Spinal cord (tissue), 10 donors: ENCODE measurements around the gene IMMP2L. TPM values are rescaled to one million over a fixed set of nuclear protein-coding genes. Genes with fewer than 3 reads are reported as not detected.
A peak's percentile ranks its signal among the peaks of the same experiment; 100 is the strongest.

Source experiments
- DNase-seq, 6 donors: peaks; one replicate each; pipeline versions ENCODE4 v3.0.0 to v3.0.0-alpha.2; 2013 to 2015; ENCODE audit warnings: low spot score in 6 of 6, low read depth in 4 of 6
- H3K27ac ChIP-seq: one replicate; pipeline ENCODE4 v1.5.1; 2013; ENCODE audit warnings: low read depth, low read length, control low read depth
- H3K27me3 ChIP-seq: one replicate; pipeline ENCODE4 v1.6.1; 2013; ENCODE audit warnings: low read length; ENCODE audit not compliant: control insufficient read depth, insufficient read depth
- H3K36me3 ChIP-seq: one replicate; pipeline ENCODE4 v1.6.1; 2013; ENCODE audit warnings: low read length; ENCODE audit not compliant: control insufficient read depth, insufficient read depth
- H3K4me1 ChIP-seq: one replicate; pipeline ENCODE4 v1.6.1; 2013; ENCODE audit warnings: low read length; ENCODE audit not compliant: control insufficient read depth, insufficient read depth
- H3K4me3 ChIP-seq: one replicate; pipeline ENCODE4 v1.5.1; 2013; ENCODE audit warnings: low read depth, low read length, control low read depth
- H3K9me3 ChIP-seq: one replicate; pipeline ENCODE4 v1.6.1; 2013; ENCODE audit warnings: low read length; ENCODE audit not compliant: control insufficient read depth, insufficient read depth
- WGBS: methylation state at CpG from one replicate; pipeline ENCODE4 v1.1.5; 2013; ENCODE audit warnings: missing lambda C conversion rate; ENCODE audit not compliant: insufficient coverage; 5-methylcytosine and 5-hydroxymethylcytosine counted together
- polyA plus RNA-seq, 2 donors: library from polyadenylated mRNA; unstranded; fragments of 120-200 nt; gene quantifications; one replicate each; pipeline ENCODE4 v1.2.1, GENCODE V29; 2013; ENCODE audit not compliant: insufficient read length in 2 of 2
- total RNA-seq, 2 donors: library from RNA; depleted of rRNA in 1 of 2; stranded (reverse); fragments of 120-200 nt in 1 of 2; fragments of >200 nt in 1 of 2; gene quantifications; one replicate each; pipeline versions ENCODE4 v1.2.3 to v1.2.4, GENCODE V29; 2013 to 2014
- donor health status: healthy.

IMMP2L gene
- total and polyA plus RNA-seq, 4 donors: 14.8 to 26.8 (median 17.4) TPM

DNA sequence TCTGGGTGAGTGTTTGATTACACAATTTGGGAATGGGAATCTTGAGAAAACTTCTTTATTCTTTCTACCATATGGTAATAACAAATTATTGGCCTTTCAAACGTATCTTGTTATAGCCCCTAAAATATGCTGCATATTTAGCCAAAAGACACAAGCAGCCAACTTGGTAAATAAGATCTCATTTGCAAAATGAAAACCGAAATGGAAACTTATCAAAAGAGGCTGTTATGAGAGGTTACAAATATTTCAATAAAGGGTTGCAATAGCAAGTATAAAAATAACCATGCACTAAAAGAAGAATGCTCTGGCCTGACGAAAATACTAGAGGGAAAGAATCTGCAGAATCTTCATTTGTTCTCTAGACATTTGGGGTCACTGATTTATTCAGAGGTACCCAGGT lies 730.9 kb downstream of the IMMP2L start:
- WGBS: no CpG with 5 or more reads among the region's 3 CpGs

DNA sequence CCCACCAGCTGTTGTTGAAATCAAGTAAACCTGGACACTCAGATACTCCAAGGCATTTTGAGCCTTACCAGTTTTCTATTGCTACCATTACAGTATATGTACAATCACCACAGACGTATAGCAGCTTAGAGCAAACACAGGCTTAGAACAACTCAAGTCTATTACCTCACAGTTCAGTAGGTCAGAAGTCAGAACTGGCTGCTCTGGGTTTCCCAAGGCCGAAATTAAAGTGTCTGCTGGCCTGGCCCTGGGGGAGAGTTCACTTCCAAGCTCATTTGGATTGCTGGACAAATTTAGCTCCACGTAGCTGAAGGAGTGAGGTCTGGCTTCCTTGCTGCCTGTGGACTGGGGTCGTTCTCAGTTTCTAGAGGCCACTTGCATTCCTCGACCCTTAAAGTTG lies 731.5 kb downstream of the IMMP2L start:
- no peak for DNase-seq
- Histone ChIP-seq H3K27ac (no peak overlapping the region), H3K9me3 (no peaks in the 10 kb centered on the region), H3K36me3 (no peaks in the 10 kb centered on the region), H3K27me3 (no peaks in the 10 kb centered on the region), H3K4me3 (no peak overlapping the region), H3K4me1 (no peaks in the 10 kb centered on the region)
- 86% methylated on average over 5 of the region's 5 CpGs for WGBS

More for the DNA sequence above, 730.9 kb downstream of the IMMP2L start:
- no peak overlapping the region for H3K27ac ChIP-seq
- no peaks in the 10 kb centered on the region for H3K9me3 ChIP-seq
- no peaks in the 10 kb centered on the region for H3K36me3 ChIP-seq
- H3K4me3 ChIP-seq: no peak overlapping the region
- H3K4me1 ChIP-seq: no peaks in the 10 kb centered on the region
- H3K27me3 ChIP-seq: no peaks in the 10 kb centered on the region
- DNase-seq: no peak

DNA sequence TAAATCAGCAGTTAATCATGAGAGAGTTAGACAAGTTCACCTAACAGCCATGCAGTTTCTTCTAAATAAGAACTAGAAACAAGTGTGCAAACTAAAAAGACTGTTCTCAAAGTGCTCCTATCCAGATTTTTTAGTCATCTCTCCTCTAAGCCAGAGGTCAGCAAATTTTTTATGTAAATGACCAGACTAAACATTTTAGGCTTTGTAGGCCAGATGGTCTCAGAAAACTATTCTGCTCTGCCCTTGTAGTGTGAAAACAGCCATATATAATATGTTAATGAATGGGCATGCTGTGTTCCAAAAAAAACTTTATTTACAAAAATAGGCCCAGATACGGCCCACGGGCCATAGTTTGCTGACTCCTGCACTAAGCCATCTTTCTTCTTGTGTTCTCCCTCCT lies 734.4 kb downstream of the IMMP2L start:
- no peak for DNase-seq
- Histone ChIP-seq H3K4me3 (no peak overlapping the region), H3K27ac (no peak overlapping the region), H3K27me3 (no peaks in the 10 kb centered on the region), H3K36me3 (no peaks in the 10 kb centered on the region), H3K9me3 (no peaks in the 10 kb centered on the region), H3K4me1 (no peaks in the 10 kb centered on the region)
- no CpG with 5 or more reads among the region's 2 CpGs for WGBS

DNA sequence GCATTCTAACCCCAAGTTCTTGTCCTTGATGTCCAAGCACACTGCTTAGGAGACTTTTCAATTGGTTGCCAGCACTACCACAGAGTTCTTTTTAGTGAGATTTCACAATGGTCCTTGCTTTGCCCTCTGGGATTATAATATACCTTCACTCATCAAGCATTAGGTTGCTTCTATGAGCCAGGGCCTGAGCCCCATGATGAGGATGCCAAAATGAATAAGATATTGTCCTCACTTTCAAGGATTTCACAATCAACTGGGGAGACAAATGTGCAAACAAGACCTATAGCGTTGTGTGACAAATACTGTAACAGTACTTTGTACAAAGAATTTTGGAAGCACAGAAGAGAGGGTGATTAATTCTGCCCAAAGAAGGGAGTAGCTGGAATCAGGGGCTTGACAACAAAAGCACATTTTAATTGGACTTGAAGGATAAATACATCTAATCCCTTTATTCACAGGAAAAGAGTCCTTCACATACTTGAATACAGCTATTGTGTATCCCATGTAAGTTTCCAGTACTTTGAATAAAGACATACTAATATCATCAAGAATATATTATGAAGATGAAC lies 734.9 kb downstream of the IMMP2L start:
- H3K27ac ChIP-seq: no peak overlapping the region

DNA sequence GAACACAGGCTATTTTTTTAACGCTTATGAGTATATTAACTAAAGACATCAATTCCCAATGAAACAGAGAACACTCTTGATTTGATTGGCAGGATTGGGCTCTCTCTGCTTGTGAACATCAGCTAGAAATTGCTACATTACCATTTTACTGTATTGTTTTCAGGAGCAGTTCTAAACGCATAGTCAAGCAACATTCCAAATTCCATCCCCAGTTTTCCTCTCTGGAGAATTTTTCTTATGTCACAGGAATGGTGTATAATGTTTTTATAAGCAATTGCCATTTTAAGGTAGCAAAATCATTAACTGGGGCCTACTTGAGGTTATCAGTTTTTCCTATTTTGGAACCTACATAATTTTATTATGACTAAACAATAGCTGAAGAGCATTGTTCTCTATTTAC lies 748.3 kb downstream of the IMMP2L start:
- Histone ChIP-seq H3K4me3 (no peak overlapping the region), H3K9me3 (no peaks in the 10 kb centered on the region), H3K27ac (no peak overlapping the region), H3K36me3 (no peaks in the 10 kb centered on the region), H3K4me1 (no peaks in the 10 kb centered on the region), H3K27me3 (no peaks in the 10 kb centered on the region)
- WGBS: no CpG with 5 or more reads among the region's 2 CpGs
- no peak for DNase-seq

More for the DNA sequence above, 734.9 kb downstream of the IMMP2L start:
- Histone ChIP-seq H3K4me1 (no peaks in the 10 kb centered on the region), H3K9me3 (no peaks in the 10 kb centered on the region), H3K4me3 (no peak overlapping the region), H3K36me3 (no peaks in the 10 kb centered on the region), H3K27me3 (no peaks in the 10 kb centered on the region)
- no CpG with 5 or more reads among the region's 1 CpG for WGBS
- no peak for DNase-seq

DNA sequence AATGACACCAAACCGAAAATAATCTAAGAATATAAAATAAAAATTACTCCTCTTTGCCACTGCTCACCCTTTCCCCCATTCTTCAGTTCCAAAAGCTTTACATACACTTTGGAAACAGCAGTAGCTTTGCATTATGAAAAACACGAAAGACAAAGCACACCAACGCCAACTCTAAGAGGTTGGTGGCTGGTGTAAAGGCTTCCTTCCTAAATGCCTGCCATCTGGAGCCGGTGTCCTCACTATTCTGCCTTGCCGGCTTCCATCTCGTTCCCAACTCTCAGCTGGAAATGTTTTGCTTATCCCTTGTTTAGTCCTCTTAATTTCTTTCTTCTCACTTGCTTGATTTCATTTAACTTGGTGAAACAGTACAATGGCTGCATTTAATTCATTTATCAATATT lies 752.5 kb downstream of the IMMP2L start:
- peak in 1 of 6 donors; percentile 24 for DNase-seq
- no peaks in the 10 kb centered on the region for H3K27me3 ChIP-seq
- no peak overlapping the region for H3K4me3 ChIP-seq
- no peaks in the 10 kb centered on the region for H3K36me3 ChIP-seq
- H3K9me3 ChIP-seq: no peaks in the 10 kb centered on the region
- no peaks in the 10 kb centered on the region for H3K4me1 ChIP-seq
- WGBS: 79% methylated on average over 5 of the region's 6 CpGs
- no peak overlapping the region for H3K27ac ChIP-seq

DNA sequence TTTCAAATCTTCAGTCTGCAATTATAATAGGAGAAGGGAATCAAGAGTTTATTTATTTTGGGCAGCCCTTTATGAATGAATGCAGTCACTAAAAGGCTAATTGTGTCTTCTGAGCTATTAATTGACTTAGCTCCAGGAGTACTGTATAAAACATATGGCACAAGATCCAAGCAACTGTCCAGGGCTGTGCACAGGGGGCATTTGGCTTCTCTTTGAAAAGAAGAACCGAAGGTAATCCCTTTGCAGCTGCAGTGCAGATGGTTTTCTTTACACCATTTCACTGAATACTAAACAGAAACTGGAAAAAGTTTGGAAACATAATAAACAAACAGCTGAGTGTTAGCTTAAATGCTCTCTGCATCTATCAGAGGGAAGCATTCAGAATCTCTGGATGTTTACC lies 753.9 kb downstream of the IMMP2L start:
- WGBS: no CpG with 5 or more reads among the region's 1 CpG
- Histone ChIP-seq H3K9me3 (no peaks in the 10 kb centered on the region), H3K36me3 (no peaks in the 10 kb centered on the region), H3K27me3 (no peaks in the 10 kb centered on the region), H3K4me3 (no peak overlapping the region), H3K27ac (no peak overlapping the region), H3K4me1 (no peaks in the 10 kb centered on the region)
- DNase-seq: peak in 4 of 6 donors; percentile 21 to 78 (median 48)

DNA sequence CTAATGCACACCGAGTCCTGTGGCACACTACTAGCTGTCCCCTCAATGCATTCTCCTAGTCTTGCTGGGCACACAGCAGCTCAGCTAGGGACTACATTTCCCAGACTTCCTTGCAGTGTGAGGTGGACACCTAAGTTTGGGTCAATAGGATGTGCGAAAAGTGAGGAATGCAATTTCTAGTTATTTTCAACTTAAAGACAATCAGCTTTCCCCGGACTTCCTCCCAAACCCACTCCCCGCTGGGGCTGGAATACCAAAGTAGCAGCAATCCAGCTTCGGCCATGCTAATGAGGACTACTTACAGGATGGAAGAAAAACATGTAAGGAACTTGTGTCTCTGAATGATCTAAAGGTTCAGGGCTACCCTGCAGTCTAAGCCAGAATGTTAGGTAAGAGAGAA lies 757.8 kb downstream of the IMMP2L start:
- no peaks in the 10 kb centered on the region for H3K4me1 ChIP-seq
- no CpG with 5 or more reads among the region's 5 CpGs for WGBS
- no peak for DNase-seq
- H3K9me3 ChIP-seq: no peaks in the 10 kb centered on the region
- H3K4me3 ChIP-seq: no peak overlapping the region
- H3K36me3 ChIP-seq: no peaks in the 10 kb centered on the region
- H3K27ac ChIP-seq: no peak overlapping the region
- H3K27me3 ChIP-seq: no peaks in the 10 kb centered on the region

DNA sequence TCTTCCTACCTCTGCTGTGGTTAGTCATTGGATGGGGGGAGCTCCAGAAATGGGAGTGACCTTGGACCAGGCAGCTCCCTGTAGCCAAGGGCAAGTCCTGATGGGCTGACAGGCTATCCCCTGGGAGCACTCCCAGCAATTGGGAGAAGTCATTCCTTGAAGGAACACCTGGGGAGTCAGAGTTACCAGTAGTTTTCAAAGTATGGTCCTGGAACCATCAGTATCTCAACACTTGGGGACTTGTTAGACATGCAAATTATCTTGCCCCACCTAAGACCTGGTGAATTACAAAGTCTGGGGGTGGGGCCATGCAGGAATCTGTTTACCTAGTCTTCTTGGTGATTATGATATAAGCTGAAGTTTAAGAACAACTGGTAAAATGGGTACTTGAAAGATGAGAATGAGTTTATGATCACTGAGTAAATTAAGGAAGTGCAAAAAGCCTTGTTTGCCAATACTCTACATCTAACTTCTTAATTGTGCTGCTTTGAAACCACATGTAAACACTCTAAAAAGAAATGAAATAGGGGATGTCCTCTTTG lies 758.6 kb downstream of the IMMP2L start:
- Histone ChIP-seq H3K9me3 (no peaks in the 10 kb centered on the region), H3K4me1 (no peaks in the 10 kb centered on the region), H3K36me3 (no peaks in the 10 kb centered on the region), H3K4me3 (no peak overlapping the region), H3K27ac (no peak overlapping the region), H3K27me3 (no peaks in the 10 kb centered on the region)
- DNase-seq: no peak

DNA sequence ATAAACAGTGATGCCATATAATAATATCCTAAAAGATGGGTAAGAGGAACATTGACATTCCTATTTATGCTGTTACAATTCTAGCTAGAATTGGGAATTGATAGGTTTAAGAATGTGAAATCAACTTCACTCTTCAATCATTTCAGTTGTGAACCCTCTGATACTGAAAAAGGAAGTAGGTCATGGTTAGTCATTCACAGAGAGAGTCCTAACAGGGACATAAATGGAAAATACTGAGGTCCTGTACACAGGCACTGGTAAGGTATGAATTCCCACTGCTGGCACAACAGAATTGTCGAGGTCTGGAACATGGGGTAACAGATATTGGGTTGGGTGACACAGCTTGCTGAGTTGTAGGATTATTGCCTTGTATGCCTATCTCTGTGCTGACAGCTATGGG lies 760.8 kb downstream of the IMMP2L start:
- Histone ChIP-seq H3K9me3 (no peaks in the 10 kb centered on the region), H3K36me3 (no peaks in the 10 kb centered on the region), H3K4me3 (no peak overlapping the region), H3K4me1 (no peaks in the 10 kb centered on the region), H3K27me3 (no peaks in the 10 kb centered on the region), H3K27ac (no peak overlapping the region)
- WGBS: 100% methylated on average over 1 of the region's 1 CpG
- DNase-seq: no peak
